ENCODE results near the gene WNT7B.

The WNT7B gene

GRCh38 chr22:45938913-45939312, 38.0 kb downstream of the WNT7B start:
- Mint-ChIP-seq H3K9me3 (no peaks in the 10 kb centered on the region), H3K27ac (no peak overlapping the region), H3K36me3 (ENCODE audit: insufficient read depth) (peaks cover 5% of the 10 kb centered on the region), H3K27me3 (peaks cover 11 to 39% of the 10 kb centered on the region in 2 donors), H3K4me3 (no peak overlapping the region), H3K4me1 (ENCODE audit: low read depth in 2 of 2) (no peaks in the 10 kb centered on the region)
- no peak for DNase-seq
- no peak for ATAC-seq (replicated peaks)

GRCh38 chr22:45937960-45938359, 39.0 kb downstream of the WNT7B start:
- no peak overlapping the region for H3K4me3 Mint-ChIP-seq
- H3K9me3 Mint-ChIP-seq = no peaks in the 10 kb centered on the region
- peaks cover 21 to 48% of the 10 kb centered on the region in 2 donors for H3K27me3 Mint-ChIP-seq
- no peak for ATAC-seq (replicated peaks)
- no peak overlapping the region for H3K27ac Mint-ChIP-seq
- no peak for DNase-seq
- no peaks in the 10 kb centered on the region for H3K4me1 Mint-ChIP-seq (ENCODE audit: low read depth in 2 of 2)
- peaks cover 5% of the 10 kb centered on the region for H3K36me3 Mint-ChIP-seq (ENCODE audit: insufficient read depth)

DNA sequence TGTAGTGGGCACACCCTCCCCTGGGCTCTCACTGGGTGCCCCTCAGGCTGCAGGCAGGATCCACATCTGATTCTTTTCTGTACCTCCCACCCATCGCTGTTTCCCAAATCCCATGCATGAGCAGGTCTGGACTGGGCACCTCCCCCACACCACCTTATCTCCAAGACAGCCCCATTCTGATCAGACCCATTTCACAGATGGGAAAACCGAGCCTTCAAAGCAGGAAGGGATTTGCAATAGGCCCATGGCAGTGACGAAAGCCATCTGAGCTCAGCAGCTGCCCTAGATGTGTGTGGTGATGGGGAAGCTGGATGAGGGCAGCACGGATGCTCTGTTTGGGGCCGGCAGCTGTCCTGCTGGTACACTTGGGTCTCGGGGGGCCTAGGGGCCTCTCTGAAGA, 41.4 kb downstream of the WNT7B start:
- DNase-seq = no peak
- ATAC-seq (replicated peaks) = no peak
- H3K9me3 Mint-ChIP-seq = no peaks in the 10 kb centered on the region
- H3K27ac Mint-ChIP-seq = no peak overlapping the region
- no peak overlapping the region for H3K4me3 Mint-ChIP-seq
- H3K4me1 Mint-ChIP-seq (ENCODE audit: low read depth in 2 of 2) = no peaks in the 10 kb centered on the region
- peaks cover 29 to 63% of the 10 kb centered on the region in 2 donors for H3K27me3 Mint-ChIP-seq
- peaks cover 5% of the 10 kb centered on the region for H3K36me3 Mint-ChIP-seq (ENCODE audit: insufficient read depth)

DNA sequence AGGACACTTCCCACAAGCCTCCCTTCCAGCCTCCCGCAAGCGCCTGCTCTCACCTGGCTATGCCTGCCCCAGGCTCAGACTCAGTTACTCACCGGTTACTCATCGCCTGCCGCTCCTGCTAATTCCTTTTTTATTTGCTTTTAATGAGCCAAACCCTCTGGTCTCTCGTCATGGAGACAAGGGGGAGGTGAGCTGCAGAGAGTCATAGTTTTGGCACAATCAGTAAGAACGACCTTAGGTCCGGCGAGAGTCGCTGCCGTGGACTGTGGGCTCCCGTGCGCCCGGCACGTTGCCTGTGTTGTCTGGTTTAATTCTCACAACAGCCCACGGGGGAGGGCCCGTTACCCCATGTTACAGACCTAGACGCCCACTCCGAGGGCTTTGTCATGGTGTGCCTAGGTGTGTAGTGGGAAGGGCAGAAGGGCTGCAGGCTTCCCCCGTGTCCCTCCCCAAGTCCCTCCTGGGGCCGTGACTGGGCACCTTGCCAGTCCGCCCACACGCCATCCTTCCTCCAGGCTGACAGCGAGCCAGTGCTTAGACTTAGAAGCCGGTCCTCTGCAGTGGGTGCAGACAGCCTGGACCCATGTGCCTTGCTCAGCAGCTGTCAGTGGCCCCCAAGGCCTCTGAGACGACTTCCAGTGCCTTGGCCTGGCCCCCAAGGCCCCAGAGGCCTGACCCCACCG, 42.2 kb downstream of the WNT7B start:
- no peak overlapping the region for H3K4me3 Mint-ChIP-seq
- ATAC-seq (replicated peaks) (no peak), DNase-seq (no peak)
- no peaks in the 10 kb centered on the region for H3K4me1 Mint-ChIP-seq (ENCODE audit: low read depth in 2 of 2)
- no peak overlapping the region for H3K27ac Mint-ChIP-seq
- H3K9me3 Mint-ChIP-seq = no peaks in the 10 kb centered on the region
- H3K36me3 Mint-ChIP-seq (ENCODE audit: insufficient read depth) = peaks cover 5% of the 10 kb centered on the region
- H3K27me3 Mint-ChIP-seq = peaks cover 31 to 64% of the 10 kb centered on the region in 2 donors

DNA sequence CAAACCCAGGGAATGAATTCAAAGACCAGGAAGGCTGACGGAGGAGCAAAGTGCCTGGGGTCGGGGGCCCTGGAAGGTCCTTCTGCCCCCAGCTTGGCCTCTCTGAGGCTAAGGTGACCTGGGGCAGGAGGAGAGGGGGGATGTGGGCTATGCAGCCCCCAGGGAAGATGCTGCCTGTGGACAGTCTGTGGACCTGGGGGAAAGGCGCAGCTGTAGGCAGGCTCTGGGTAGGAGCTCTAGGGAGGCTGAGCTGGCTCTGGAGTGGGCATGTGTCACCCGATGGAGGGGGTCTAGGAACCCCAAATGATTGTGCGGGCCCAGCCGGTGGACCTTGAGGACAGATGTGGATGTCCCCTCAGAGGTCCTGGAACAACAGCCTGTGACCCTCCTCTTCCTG, 42.8 kb downstream of the WNT7B start:
- H3K27me3 Mint-ChIP-seq = peaks cover 35 to 65% of the 10 kb centered on the region in 2 donors

DNA sequence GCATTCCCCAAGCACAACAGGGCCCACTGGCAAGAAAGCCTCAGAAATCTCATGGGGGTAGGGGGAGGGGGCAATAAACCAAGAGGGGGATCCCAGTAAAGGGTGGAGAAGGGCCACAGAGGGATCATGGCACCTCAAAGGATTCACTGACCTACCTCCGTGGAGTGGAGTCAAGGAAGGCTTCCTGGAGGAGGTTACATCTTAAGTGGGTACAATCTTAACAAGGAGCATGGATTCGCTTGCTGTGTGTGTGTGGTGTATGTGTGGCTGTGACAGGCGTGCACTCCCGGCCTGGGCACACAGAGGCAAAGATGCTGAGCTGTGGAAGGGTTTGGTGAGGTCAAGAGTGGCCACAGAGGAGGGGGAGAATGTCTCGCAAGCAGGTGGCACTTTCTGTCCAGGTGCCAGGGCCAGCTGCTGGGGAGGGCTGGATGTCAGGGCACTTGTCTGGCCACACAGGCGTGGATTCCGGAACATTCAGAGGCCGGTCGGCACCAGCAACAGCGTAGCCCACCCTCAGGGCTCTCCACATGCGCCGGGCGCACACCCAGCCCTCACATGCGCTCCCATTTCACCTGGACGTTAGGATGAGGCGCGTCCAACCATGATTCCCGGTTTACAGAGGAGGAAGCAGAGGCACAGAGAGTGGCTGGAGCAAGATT, 43.3 kb downstream of the WNT7B start:
- no peak for ATAC-seq (replicated peaks)
- no peaks in the 10 kb centered on the region for H3K4me1 Mint-ChIP-seq (ENCODE audit: low read depth in 2 of 2)
- no peak for DNase-seq
- no peaks in the 10 kb centered on the region for H3K9me3 Mint-ChIP-seq
- no peak overlapping the region for H3K4me3 Mint-ChIP-seq
- H3K27ac Mint-ChIP-seq = no peak overlapping the region
- peaks cover 35 to 70% of the 10 kb centered on the region in 2 donors for H3K27me3 Mint-ChIP-seq
- peaks cover 5% of the 10 kb centered on the region for H3K36me3 Mint-ChIP-seq (ENCODE audit: insufficient read depth)

More for the DNA sequence above, 42.8 kb downstream of the WNT7B start:
- no peaks in the 10 kb centered on the region for H3K9me3 Mint-ChIP-seq
- H3K36me3 Mint-ChIP-seq (ENCODE audit: insufficient read depth) = peaks cover 5% of the 10 kb centered on the region
- no peak overlapping the region for H3K27ac Mint-ChIP-seq
- no peak for DNase-seq
- ATAC-seq (replicated peaks) = no peak
- no peak overlapping the region for H3K4me3 Mint-ChIP-seq
- H3K4me1 Mint-ChIP-seq (ENCODE audit: low read depth in 2 of 2) = no peaks in the 10 kb centered on the region

GRCh38 chr22:45932071-45932470, 44.9 kb downstream of the WNT7B start:
- peaks cover 35 to 72% of the 10 kb centered on the region in 2 donors for H3K27me3 Mint-ChIP-seq
- H3K27ac Mint-ChIP-seq = no peak overlapping the region
- ATAC-seq (replicated peaks) (no peak), DNase-seq (no peak)
- no peaks in the 10 kb centered on the region for H3K9me3 Mint-ChIP-seq
- H3K36me3 Mint-ChIP-seq (ENCODE audit: insufficient read depth) = peaks cover 5% of the 10 kb centered on the region
- no peaks in the 10 kb centered on the region for H3K4me1 Mint-ChIP-seq (ENCODE audit: low read depth in 2 of 2)
- H3K4me3 Mint-ChIP-seq = no peak overlapping the region

DNA sequence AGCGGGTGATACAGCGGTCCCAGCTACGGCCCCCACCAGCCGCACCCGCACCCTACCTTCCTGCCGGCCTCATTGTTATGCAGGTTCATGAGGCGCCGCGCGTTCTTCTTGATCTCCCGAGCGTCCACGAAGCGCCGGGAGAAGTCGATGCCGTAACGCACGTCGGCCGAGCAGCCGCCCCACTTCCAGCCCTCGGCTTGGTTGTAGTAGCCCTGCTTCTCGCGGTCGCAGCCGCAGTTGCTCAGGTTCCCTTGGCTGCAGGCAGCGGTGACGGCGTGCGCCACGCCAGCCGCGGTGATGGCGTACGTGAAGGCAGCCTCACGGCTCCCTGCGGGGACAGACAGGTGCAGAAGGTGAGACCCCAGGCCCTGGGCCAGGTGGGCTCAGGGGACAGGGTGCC, 45.9 kb downstream of the WNT7B start:
- H3K4me1 Mint-ChIP-seq (ENCODE audit: low read depth in 2 of 2) = no peaks in the 10 kb centered on the region
- no peak overlapping the region for H3K27ac Mint-ChIP-seq
- no peak for ATAC-seq (replicated peaks)
- H3K4me3 Mint-ChIP-seq = no peak overlapping the region
- no peak for DNase-seq
- peaks cover 5% of the 10 kb centered on the region for H3K36me3 Mint-ChIP-seq (ENCODE audit: insufficient read depth)
- peaks cover 35 to 66% of the 10 kb centered on the region in 2 donors for H3K27me3 Mint-ChIP-seq
- no peaks in the 10 kb centered on the region for H3K9me3 Mint-ChIP-seq

- no peaks in the 10 kb centered on the region for H3K9me3 Mint-ChIP-seq
- H3K27me3 Mint-ChIP-seq = peaks cover 31 to 60% of the 10 kb centered on the region in 2 donors
- ATAC-seq (replicated peaks) = no peak
- H3K4me3 Mint-ChIP-seq = no peak overlapping the region
- H3K4me1 Mint-ChIP-seq (ENCODE audit: low read depth in 2 of 2) = no peaks in the 10 kb centered on the region
- no peak overlapping the region for H3K27ac Mint-ChIP-seq
- DNase-seq = no peak
- no peaks in the 10 kb centered on the region for H3K36me3 Mint-ChIP-seq (ENCODE audit: insufficient read depth)
Measured at GRCh38 chr22:45930324-45930723, 46.6 kb downstream of the WNT7B start.

- H3K27ac Mint-ChIP-seq = no peak overlapping the region
- H3K4me1 Mint-ChIP-seq (ENCODE audit: low read depth in 2 of 2) = no peaks in the 10 kb centered on the region
- H3K27me3 Mint-ChIP-seq = peaks cover 30 to 55% of the 10 kb centered on the region in 2 donors
- no peaks in the 10 kb centered on the region for H3K9me3 Mint-ChIP-seq
- ATAC-seq (replicated peaks) = no peak
- H3K4me3 Mint-ChIP-seq = no peak overlapping the region
- H3K36me3 Mint-ChIP-seq (ENCODE audit: insufficient read depth) = no peaks in the 10 kb centered on the region
- no peak for DNase-seq
Measured at GRCh38 chr22:45929649-45930048, 47.3 kb downstream of the WNT7B start.

- Mint-ChIP-seq H3K4me3 (no peak overlapping the region), H3K27ac (no peak overlapping the region), H3K36me3 (ENCODE audit: insufficient read depth) (no peaks in the 10 kb centered on the region), H3K4me1 (ENCODE audit: low read depth in 2 of 2) (no peaks in the 10 kb centered on the region), H3K27me3 (peaks cover 28 to 55% of the 10 kb centered on the region in 2 donors), H3K9me3 (no peaks in the 10 kb centered on the region)
- ATAC-seq (replicated peaks) (no peak), DNase-seq (no peak)
Measured at GRCh38 chr22:45928726-45929368, 48.1 kb downstream of the WNT7B start.

DNA sequence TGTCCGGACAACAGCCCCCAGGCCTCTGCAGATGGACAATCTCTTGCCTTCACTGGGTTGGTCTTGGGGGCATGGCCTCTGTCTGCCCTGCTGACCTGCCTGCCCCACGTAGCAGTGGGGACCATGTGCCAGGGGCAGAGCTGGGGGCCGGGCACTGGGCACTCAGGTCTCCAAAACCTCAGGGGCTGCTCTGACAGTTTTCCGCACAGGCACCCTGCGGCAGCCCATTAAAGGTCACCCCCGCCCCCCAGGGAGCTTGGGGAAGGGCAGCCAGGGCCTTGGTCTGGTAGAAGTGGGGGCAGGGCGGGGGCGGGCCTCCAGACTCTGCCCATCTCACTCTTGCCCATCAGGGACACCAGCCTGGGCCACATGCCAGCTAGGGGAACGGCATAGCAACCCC, 49.9 kb downstream of the WNT7B start:
- no peak overlapping the region for H3K4me3 Mint-ChIP-seq
- no peak for ATAC-seq (replicated peaks)
- no peaks in the 10 kb centered on the region for H3K4me1 Mint-ChIP-seq (ENCODE audit: low read depth in 2 of 2)

GRCh38 chr22:45926433-45926832, 50.5 kb downstream of the WNT7B start:
- ATAC-seq (replicated peaks) (no peak), DNase-seq (no peak)
- Mint-ChIP-seq H3K36me3 (ENCODE audit: insufficient read depth) (peaks cover 3% of the 10 kb centered on the region), H3K9me3 (no peaks in the 10 kb centered on the region), H3K4me1 (ENCODE audit: low read depth in 2 of 2) (no peaks in the 10 kb centered on the region), H3K27ac (no peak overlapping the region), H3K4me3 (no peak overlapping the region), H3K27me3 (peaks cover 6 to 31% of the 10 kb centered on the region in 2 donors)

More for the DNA sequence above, 49.9 kb downstream of the WNT7B start:
- Mint-ChIP-seq H3K27ac (no peak overlapping the region), H3K9me3 (no peaks in the 10 kb centered on the region), H3K27me3 (peaks cover 12 to 37% of the 10 kb centered on the region in 2 donors), H3K36me3 (ENCODE audit: insufficient read depth) (peaks cover 3% of the 10 kb centered on the region)
- no peak for DNase-seq
